Neuron (in vitro differentiated cells): ENCODE results near the gene DYRK4.

Experiments
- H2AFZ ChIP-seq: one replicate; pipeline ENCODE4 v1.6.1; 2013; ENCODE audit warnings: low read depth, mild to moderate bottlenecking, inconsistent platforms, low read length, moderate library complexity
- H3K27me3 ChIP-seq: one replicate; pipeline ENCODE4 v1.6.1; 2013; ENCODE audit warnings: low read length; ENCODE audit not compliant: insufficient read depth
- H3K36me3 ChIP-seq: one replicate; pipeline ENCODE4 v1.6.1; 2013; ENCODE audit warnings: low read length; ENCODE audit not compliant: insufficient read depth
- H3K4me1 ChIP-seq: one replicate; pipeline ENCODE4 v1.6.1; 2013; ENCODE audit warnings: low read length; ENCODE audit not compliant: insufficient read depth
- H3K4me3 ChIP-seq: 2 replicates; pipeline ENCODE4 v1.5.1; 2013; ENCODE audit warnings: mild to moderate bottlenecking, low read length, moderate library complexity
- H3K9me3 ChIP-seq: one replicate; pipeline ENCODE4 v1.6.1; 2013; ENCODE audit warnings: low read length

DYRK4 gene

GRCh38 chr12:4545195-4545594 lies 16.8 kb upstream of the DYRK4 start:
- Histone ChIP-seq H3K4me1 (peaks cover 5% of the 10 kb centered on the region), H3K27me3 (no peaks in the 10 kb centered on the region), H3K4me3 (no peak overlapping the region), H2AFZ (no peak overlapping the region), H3K36me3 (peaks cover 76% of the 10 kb centered on the region), H3K9me3 (no peaks in the 10 kb centered on the region)

GRCh38 chr12:4552191-4552590 lies 9.8 kb upstream of the DYRK4 start:
- Histone ChIP-seq H3K4me1 (no peaks in the 10 kb centered on the region), H3K36me3 (peaks cover 72% of the 10 kb centered on the region), H3K27me3 (no peaks in the 10 kb centered on the region)

GRCh38 chr12:4553943-4554342 lies 8.1 kb upstream of the DYRK4 start:
- Histone ChIP-seq H3K4me1 (no peaks in the 10 kb centered on the region), H3K36me3 (peaks cover 69% of the 10 kb centered on the region), H3K4me3 (no peak overlapping the region), H3K27me3 (no peaks in the 10 kb centered on the region), H3K9me3 (no peaks in the 10 kb centered on the region), H2AFZ (no peak overlapping the region)

More at GRCh38 chr12:4552191-4552590, 9.8 kb upstream of the DYRK4 start:
- Histone ChIP-seq H3K4me3 (no peak overlapping the region), H2AFZ (no peak overlapping the region), H3K9me3 (no peaks in the 10 kb centered on the region)

GRCh38 chr12:4555804-4556203 lies 6.2 kb upstream of the DYRK4 start:
- peaks cover 58% of the 10 kb centered on the region for H3K36me3 ChIP-seq
- H3K4me3 ChIP-seq, result no peak overlapping the region
- no peaks in the 10 kb centered on the region for H3K9me3 ChIP-seq
- H3K27me3 ChIP-seq, result no peaks in the 10 kb centered on the region
- H3K4me1 ChIP-seq, result no peaks in the 10 kb centered on the region
- H2AFZ ChIP-seq, result no peak overlapping the region

- no peak overlapping the region for H2AFZ ChIP-seq
- no peak overlapping the region for H3K4me3 ChIP-seq
- no peaks in the 10 kb centered on the region for H3K27me3 ChIP-seq
- peaks cover 59% of the 10 kb centered on the region for H3K36me3 ChIP-seq
- H3K9me3 ChIP-seq, result no peaks in the 10 kb centered on the region
- peaks cover 4% of the 10 kb centered on the region for H3K4me1 ChIP-seq
These were observed 5.1 kb upstream of the DYRK4 start for GRCh38 chr12:4556735-4557530.

GRCh38 chr12:4557586-4557985 lies 4.4 kb upstream of the DYRK4 start:
- peaks cover 10% of the 10 kb centered on the region for H3K4me1 ChIP-seq
- peaks cover 54% of the 10 kb centered on the region for H3K36me3 ChIP-seq
- H3K9me3 ChIP-seq, result no peaks in the 10 kb centered on the region
- H3K27me3 ChIP-seq, result no peaks in the 10 kb centered on the region
- no peak overlapping the region for H2AFZ ChIP-seq
- no peak overlapping the region for H3K4me3 ChIP-seq

GRCh38 chr12:4558171-4558570 lies 3.8 kb upstream of the DYRK4 start:
- H3K4me1 ChIP-seq, result peaks cover 10% of the 10 kb centered on the region
- H3K4me3 ChIP-seq, result no peak overlapping the region
- no peaks in the 10 kb centered on the region for H3K9me3 ChIP-seq
- no peak overlapping the region for H2AFZ ChIP-seq
- H3K36me3 ChIP-seq, result peaks cover 48% of the 10 kb centered on the region
- no peaks in the 10 kb centered on the region for H3K27me3 ChIP-seq

- no peak overlapping the region for H2AFZ ChIP-seq
- peaks cover 10% of the 10 kb centered on the region for H3K4me1 ChIP-seq
- no peaks in the 10 kb centered on the region for H3K27me3 ChIP-seq
- H3K4me3 ChIP-seq, result no peak overlapping the region
- H3K36me3 ChIP-seq, result peaks cover 11% of the 10 kb centered on the region
- H3K9me3 ChIP-seq, result no peaks in the 10 kb centered on the region
These were observed 1.3 kb downstream of the DYRK4 start for GRCh38 chr12:4563336-4563735.

GRCh38 chr12:4564818-4565217 lies 2.8 kb downstream of the DYRK4 start:
- no peaks in the 10 kb centered on the region for H3K27me3 ChIP-seq
- H2AFZ ChIP-seq, result no peak overlapping the region
- no peaks in the 10 kb centered on the region for H3K9me3 ChIP-seq
- no peak overlapping the region for H3K4me3 ChIP-seq
- H3K36me3 ChIP-seq, result peaks cover 6% of the 10 kb centered on the region
- H3K4me1 ChIP-seq, result peaks cover 10% of the 10 kb centered on the region

- Histone ChIP-seq H3K4me3 (no peak overlapping the region), H3K36me3 (no peaks in the 10 kb centered on the region), H3K9me3 (no peaks in the 10 kb centered on the region), H3K27me3 (no peaks in the 10 kb centered on the region), H3K4me1 (peaks cover 10% of the 10 kb centered on the region), H2AFZ (no peak overlapping the region)
These were observed 4.5 kb downstream of the DYRK4 start for GRCh38 chr12:4566474-4566873.

GRCh38 chr12:4567073-4567881 lies 5.3 kb downstream of the DYRK4 start:
- Histone ChIP-seq H3K27me3 (no peaks in the 10 kb centered on the region), H3K4me1 (peaks cover 4% of the 10 kb centered on the region), H3K4me3 (no peak overlapping the region), H3K36me3 (no peaks in the 10 kb centered on the region), H2AFZ (no peak overlapping the region), H3K9me3 (no peaks in the 10 kb centered on the region)

- no peaks in the 10 kb centered on the region for H3K27me3 ChIP-seq
- no peaks in the 10 kb centered on the region for H3K9me3 ChIP-seq
- H3K36me3 ChIP-seq, result no peaks in the 10 kb centered on the region
- H2AFZ ChIP-seq, result no peak overlapping the region
- H3K4me1 ChIP-seq, result no peaks in the 10 kb centered on the region
- no peak overlapping the region for H3K4me3 ChIP-seq
These were observed 7.3 kb downstream of the DYRK4 start for GRCh38 chr12:4569261-4569660.

- H3K4me3 ChIP-seq, result no peak overlapping the region
- peaks cover 7% of the 10 kb centered on the region for H3K4me1 ChIP-seq
- no peak overlapping the region for H2AFZ ChIP-seq
These were observed 10.7 kb downstream of the DYRK4 start for GRCh38 chr12:4572680-4573079.

More at GRCh38 chr12:4572680-4573079, 10.7 kb downstream of the DYRK4 start:
- Histone ChIP-seq H3K9me3 (no peaks in the 10 kb centered on the region), H3K27me3 (no peaks in the 10 kb centered on the region), H3K36me3 (no peaks in the 10 kb centered on the region)
